Thoracic aorta (tissue), 2 donors: Measurements from ENCODE around the gene PBX4. TPM values are rescaled to one million over a fixed set of nuclear protein-coding genes. Genes with fewer than 3 reads are reported as not detected.

Experiments used
- ATAC-seq: fragments of 150-250 bp; one replicate; pipeline ENCODE4 v1.8.0; 2017; ENCODE audit warnings: low read depth; ENCODE audit not compliant: insufficient number of reproducible peaks, low FRiP score
- DNase-seq: peaks from one replicate; pipeline ENCODE4 v3.0.0-alpha.2; 2020; ENCODE audit warnings: low spot score
- H3K27ac ChIP-seq, 2 donors: fragments of 200-600 bp; sonication (generic); 1 replicate in 1 of 2; 2 replicates in 1 of 2; pipeline ENCODE4 v1.5.1; 2016; ENCODE audit warnings: mild to moderate bottlenecking in 2 of 2, moderate library complexity in 2 of 2
- H3K27me3 ChIP-seq: fragments of 200-600 bp; sonication (generic); replicated peaks from 2 replicates; pipeline ENCODE4 v1.6.0; 2016; ENCODE audit warnings: mild to moderate bottlenecking; ENCODE audit not compliant: insufficient read depth
- H3K36me3 ChIP-seq: fragments of 200-600 bp; sonication (generic); one replicate; pipeline ENCODE4 v1.5.1; 2016
- H3K4me1 ChIP-seq, 2 donors: fragments of 200-600 bp; sonication (generic); 1 replicate in 1 of 2; 2 replicates in 1 of 2; pipeline versions ENCODE4 v1.5.1 to v1.6.0; 2016; ENCODE audit warnings: low read depth in 2 of 2, mild to moderate bottlenecking in 1 of 2; ENCODE audit not compliant: control insufficient read depth in 1 of 2
- H3K4me3 ChIP-seq: fragments of 200-600 bp; sonication (generic); 2 replicates; pipeline ENCODE4 v1.5.1; 2016; ENCODE audit warnings: mild to moderate bottlenecking
- H3K9me3 ChIP-seq: fragments of 200-600 bp; sonication (generic); 2 replicates; pipeline ENCODE4 v1.5.1; 2016
- CTCF ChIP-seq: fragments of 200-600 bp; sonication (generic); IDR thresholded peaks from one replicate; pipeline ENCODE4 v1.5.1; 2019; ENCODE audit warnings: antibody characterized with exemption
- total RNA-seq, 2 donors: library from RNA; depleted of rRNA; stranded (reverse); fragments of >200 nt; gene quantifications; one replicate each; pipeline versions ENCODE4 v1.1.0 to v1.2.3, GENCODE V29; 2016

The PBX4 gene
- total RNA-seq, 2 donors from 2014 or later: not detected

- DNase-seq (no peak), ATAC-seq (no peak)
- H3K4me3 ChIP-seq: no peak overlapping the region
Measured at GRCh38 chr19:19553670-19554069, 64.8 kb downstream of the PBX4 start.

GRCh38 chr19:19552798-19553197, 65.7 kb downstream of the PBX4 start:
- H3K36me3 ChIP-seq: no peaks in the 10 kb centered on the region
- peak; percentile 42 for TF ChIP-seq CTCF
- no peaks in the 10 kb centered on the region for H3K4me1 ChIP-seq
- DNase-seq (no peak), ATAC-seq (no peak)
- H3K4me3 ChIP-seq: no peak overlapping the region
- no peak overlapping the region for H3K27ac ChIP-seq
- no peaks in the 10 kb centered on the region for H3K27me3 ChIP-seq
- H3K9me3 ChIP-seq: no peaks in the 10 kb centered on the region

More at GRCh38 chr19:19553670-19554069, 64.8 kb downstream of the PBX4 start:
- H3K27me3 ChIP-seq: no peaks in the 10 kb centered on the region
- no peaks in the 10 kb centered on the region for H3K9me3 ChIP-seq
- H3K36me3 ChIP-seq: no peaks in the 10 kb centered on the region
- no peak overlapping the region for H3K27ac ChIP-seq
- H3K4me1 ChIP-seq: no peaks in the 10 kb centered on the region
- TF ChIP-seq CTCF: no peak

GRCh38 chr19:19551853-19552192, 66.7 kb downstream of the PBX4 start:
- no peaks in the 10 kb centered on the region for H3K27me3 ChIP-seq
- TF ChIP-seq CTCF: no peak
- H3K4me1 ChIP-seq: no peaks in the 10 kb centered on the region
- no peak for ATAC-seq
- H3K27ac ChIP-seq: no peak overlapping the region
- no peaks in the 10 kb centered on the region for H3K36me3 ChIP-seq
- no peak overlapping the region for H3K4me3 ChIP-seq
- H3K9me3 ChIP-seq: no peaks in the 10 kb centered on the region
- no peak for DNase-seq

GRCh38 chr19:19550972-19551852, 67.3 kb downstream of the PBX4 start:
- DNase-seq (no peak), ATAC-seq (no peak)
- Histone ChIP-seq H3K27ac (no peak overlapping the region), H3K36me3 (no peaks in the 10 kb centered on the region), H3K9me3 (no peaks in the 10 kb centered on the region), H3K4me3 (no peak overlapping the region), H3K27me3 (no peaks in the 10 kb centered on the region), H3K4me1 (no peaks in the 10 kb centered on the region)
- TF ChIP-seq CTCF: no peak

GRCh38 chr19:19550485-19550929, 68.0 kb downstream of the PBX4 start:
- H3K9me3 ChIP-seq: no peaks in the 10 kb centered on the region
- H3K4me1 ChIP-seq: no peaks in the 10 kb centered on the region
- H3K36me3 ChIP-seq: no peaks in the 10 kb centered on the region
- H3K4me3 ChIP-seq: no peak overlapping the region
- no peak for DNase-seq
- no peak for TF ChIP-seq CTCF
- no peaks in the 10 kb centered on the region for H3K27me3 ChIP-seq
- H3K27ac ChIP-seq: no peak overlapping the region
- ATAC-seq: no peak
